Stimulated activated naive CD8-positive, alpha-beta T cell treated with anti-CD3 and anti-CD28 coated beads, Interleukin-15, Interleukin-2, amounts not matched to agents 100 ng/mL and 50 ng/mL, for 24 hours (primary cell): ENCODE results near the gene TRMT1.

Source experiments
- H3K27ac Mint-ChIP-seq: one replicate; pipeline ENCODE4 v1.8.0; 2021; ENCODE audit warnings: mild to moderate bottlenecking, mixed read lengths
- H3K27me3 Mint-ChIP-seq: one replicate; pipeline ENCODE4 v1.8.0; 2021; ENCODE audit warnings: mixed read lengths
- H3K36me3 Mint-ChIP-seq: one replicate; pipeline ENCODE4 v1.8.0; 2021; ENCODE audit warnings: low read depth, mixed read lengths
- H3K4me1 Mint-ChIP-seq: one replicate; pipeline ENCODE4 v1.8.0; 2021; ENCODE audit warnings: low read depth, mixed read lengths
- H3K4me3 Mint-ChIP-seq: one replicate; pipeline ENCODE4 v1.8.0; 2021; ENCODE audit warnings: mild to moderate bottlenecking, mixed read lengths
- H3K9me3 Mint-ChIP-seq: one replicate; pipeline ENCODE4 v1.8.0; 2021; ENCODE audit warnings: mixed read lengths

Gene TRMT1

DNA sequence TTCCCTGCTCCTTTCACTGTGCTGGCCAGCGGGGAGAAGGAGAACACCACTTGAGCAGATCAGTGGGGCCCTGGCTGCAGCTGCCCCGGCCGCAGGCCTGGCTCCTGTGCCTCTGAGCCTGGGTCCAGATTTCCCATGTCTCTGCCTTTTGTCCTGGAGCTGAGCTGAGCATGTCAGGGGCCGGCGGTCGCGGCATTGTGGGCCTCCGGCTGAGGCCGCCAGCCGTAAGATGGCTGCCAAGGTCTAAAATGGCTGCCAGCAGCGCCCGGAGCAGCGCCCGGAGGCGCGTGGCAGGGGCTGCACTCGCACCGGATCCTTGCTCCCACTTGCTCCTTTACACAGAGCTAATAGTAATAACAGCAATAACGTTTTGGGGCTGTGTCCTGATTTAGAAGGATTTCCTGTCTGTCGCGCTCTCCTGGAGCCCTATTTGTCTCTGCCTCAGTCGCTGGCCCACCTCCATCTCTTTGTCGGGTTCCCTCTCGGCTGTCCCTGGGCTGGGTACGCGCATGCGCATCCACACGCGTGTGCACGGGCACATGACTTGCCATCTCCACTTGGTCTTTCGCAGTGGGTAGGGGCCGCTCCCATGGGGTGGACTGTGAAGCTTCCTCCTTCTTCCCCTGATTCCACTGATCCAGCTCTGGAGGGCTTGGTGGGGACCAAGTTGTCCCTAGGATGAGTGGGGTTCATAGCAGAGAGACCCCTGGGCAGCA, 46.0 kb downstream of the TRMT1 start:
- no peaks in the 10 kb centered on the region for H3K27me3 Mint-ChIP-seq
- H3K4me3 Mint-ChIP-seq, result no peak overlapping the region

DNA sequence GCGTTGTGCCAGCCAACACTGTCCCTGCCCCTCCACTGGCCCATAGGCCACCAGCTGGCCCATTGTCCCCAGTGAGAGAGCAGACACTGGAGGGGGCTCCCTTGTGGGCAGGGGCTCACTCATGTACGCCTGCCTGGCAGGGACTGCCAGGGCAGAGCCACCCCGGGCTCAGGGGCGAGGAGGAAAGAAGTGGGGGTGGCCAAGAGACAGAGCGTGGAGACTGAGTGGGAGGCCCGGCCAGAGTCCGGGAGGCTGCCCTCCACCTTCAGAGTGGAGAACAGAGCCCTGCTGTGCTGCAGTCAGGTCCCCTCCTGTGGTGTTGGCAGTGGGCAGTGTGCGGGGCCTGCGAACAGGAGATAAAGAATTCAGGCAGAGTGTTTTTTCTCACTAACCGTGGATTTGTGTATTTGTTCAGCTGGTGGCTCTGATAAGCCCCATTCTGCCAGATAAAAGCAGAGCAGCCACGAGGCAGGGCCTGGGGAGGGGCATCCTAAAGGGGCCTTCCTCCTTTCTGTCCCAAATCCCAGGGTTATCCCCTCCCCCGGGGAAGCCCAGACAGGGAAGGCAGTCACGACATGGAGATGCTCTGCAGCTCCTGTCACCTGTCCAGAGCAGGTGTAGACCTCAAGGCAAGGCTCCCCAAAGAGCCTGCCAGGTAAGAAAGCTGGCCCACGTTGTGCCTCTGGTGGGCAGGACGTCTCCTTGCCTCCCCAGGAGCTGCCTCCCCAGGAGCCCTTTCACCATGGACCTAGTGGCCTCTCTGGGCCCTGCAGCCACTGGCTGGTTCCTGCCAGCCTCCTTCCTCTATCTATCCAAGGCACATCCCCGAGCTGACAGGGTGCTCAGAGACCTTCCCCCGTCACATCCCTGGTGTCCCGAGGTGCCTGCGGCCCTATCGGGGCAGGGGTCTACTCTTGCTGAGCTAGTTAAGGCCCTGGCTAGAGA, 46.9 kb downstream of the TRMT1 start:
- no peaks in the 10 kb centered on the region for H3K36me3 Mint-ChIP-seq
- no peaks in the 10 kb centered on the region for H3K9me3 Mint-ChIP-seq
- no peak overlapping the region for H3K27ac Mint-ChIP-seq
- no peak overlapping the region for H3K4me3 Mint-ChIP-seq
- no peaks in the 10 kb centered on the region for H3K27me3 Mint-ChIP-seq
- no peaks in the 10 kb centered on the region for H3K4me1 Mint-ChIP-seq

More for the DNA sequence above, 46.0 kb downstream of the TRMT1 start:
- Mint-ChIP-seq H3K27ac (no peak overlapping the region), H3K36me3 (no peaks in the 10 kb centered on the region), H3K9me3 (no peaks in the 10 kb centered on the region), H3K4me1 (no peaks in the 10 kb centered on the region)

DNA sequence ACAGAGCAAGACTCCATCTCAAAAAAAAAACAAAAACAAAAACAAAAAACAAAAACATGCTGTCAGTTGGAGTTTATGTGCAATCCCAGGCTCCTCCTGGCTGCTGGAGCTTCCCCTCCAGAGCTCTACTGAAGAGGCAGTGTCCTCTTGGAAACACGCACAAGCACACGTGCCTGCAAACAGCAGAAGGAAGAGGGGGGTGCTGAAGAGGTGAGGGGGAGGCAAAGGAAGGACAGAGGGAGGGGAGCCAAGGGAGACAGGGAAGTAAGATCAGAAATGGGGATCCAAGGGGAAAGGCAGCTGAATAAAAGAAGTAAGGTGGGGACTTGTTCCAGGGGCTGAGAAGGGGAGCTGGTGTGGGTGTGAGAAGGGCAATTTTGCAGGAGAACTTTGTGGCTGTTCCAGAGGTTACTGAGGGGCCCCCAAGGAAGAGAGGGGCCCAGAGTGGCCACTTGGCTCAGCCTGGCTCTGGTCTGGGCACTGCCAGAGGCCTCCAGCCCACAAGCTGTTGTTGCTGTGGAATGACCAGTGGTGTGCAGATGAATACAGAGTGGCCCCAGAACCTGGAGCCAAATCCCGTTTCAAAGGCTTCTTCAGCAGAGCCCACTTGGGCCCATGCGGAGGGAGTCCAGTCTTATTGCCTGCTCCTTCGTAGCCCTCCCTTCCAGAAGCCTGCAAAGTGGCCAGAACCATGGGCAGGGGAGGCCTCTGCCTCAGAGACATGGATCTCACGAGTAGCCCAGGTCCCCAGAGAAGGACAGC, 48.3 kb downstream of the TRMT1 start:
- Mint-ChIP-seq H3K27ac (no peak overlapping the region), H3K27me3 (peaks cover 4% of the 10 kb centered on the region), H3K4me3 (no peak overlapping the region)

DNA sequence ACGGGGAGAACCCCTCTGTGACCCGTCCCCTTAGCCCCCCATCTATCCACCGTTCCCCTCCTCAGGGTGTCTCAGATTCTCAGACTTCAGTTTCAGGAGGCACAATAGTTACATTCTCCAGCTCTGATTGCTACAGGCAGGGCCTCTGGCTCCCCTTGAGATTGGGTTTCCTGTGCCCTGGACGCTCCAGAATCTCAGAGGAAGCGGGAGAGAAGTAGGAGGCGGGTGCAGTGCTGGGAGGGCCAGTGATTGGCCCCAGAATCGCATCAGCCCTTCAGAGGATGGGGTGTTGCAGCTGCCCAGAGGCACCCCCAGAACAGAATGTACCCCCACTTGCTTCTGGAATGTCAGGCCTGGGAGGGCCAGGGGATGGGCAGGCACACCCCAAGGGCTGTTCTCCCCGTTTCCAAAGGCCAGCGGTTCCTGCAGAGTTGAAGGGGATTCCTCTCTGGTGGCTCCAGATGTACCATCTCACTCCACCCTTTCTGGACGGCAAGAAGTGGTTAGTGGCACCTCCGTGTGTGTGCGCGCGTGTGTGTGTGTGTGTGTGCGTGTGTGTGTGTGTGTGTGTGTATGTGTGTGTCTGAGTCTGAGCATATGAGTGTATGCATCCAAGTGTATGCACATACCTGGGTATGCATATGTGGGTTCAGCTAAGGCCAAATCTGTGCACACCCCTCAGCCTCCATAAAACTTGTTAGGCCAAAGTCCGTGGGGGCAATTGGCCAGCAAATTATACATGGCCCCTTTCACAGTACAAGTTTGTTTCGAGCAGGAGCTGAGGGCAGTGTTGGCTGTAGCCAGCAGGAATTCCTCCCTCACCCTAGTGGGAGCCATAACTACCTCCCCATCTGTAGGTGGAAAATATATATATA, 49.4 kb downstream of the TRMT1 start:
- Mint-ChIP-seq H3K4me3 (no peak overlapping the region), H3K36me3 (no peaks in the 10 kb centered on the region), H3K27me3 (peaks cover 10% of the 10 kb centered on the region), H3K4me1 (no peaks in the 10 kb centered on the region), H3K27ac (no peak overlapping the region), H3K9me3 (no peaks in the 10 kb centered on the region)

More for the DNA sequence above, 48.3 kb downstream of the TRMT1 start:
- H3K36me3 Mint-ChIP-seq, result no peaks in the 10 kb centered on the region
- H3K4me1 Mint-ChIP-seq, result no peaks in the 10 kb centered on the region
- H3K9me3 Mint-ChIP-seq, result no peaks in the 10 kb centered on the region

DNA sequence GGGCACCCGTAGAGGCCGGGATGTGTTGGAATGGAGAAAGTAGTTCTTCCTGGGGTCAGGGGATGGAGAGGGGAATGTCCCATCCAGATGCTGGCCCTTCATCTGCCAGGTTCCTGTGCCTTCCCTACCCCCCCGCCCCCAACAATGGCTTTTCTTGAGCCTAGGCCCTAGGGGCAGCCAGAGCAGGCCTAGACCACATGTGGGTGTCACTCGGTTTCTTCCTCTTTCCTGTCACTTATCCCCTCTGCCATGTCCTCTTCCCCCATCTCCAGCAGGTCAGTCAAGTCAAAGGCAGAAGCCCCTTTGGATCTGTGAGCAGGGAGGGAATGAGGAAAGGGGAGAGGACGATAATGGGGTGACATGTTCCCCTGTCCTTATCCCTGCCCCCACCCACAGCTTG, 50.3 kb downstream of the TRMT1 start:
- Mint-ChIP-seq H3K36me3 (no peaks in the 10 kb centered on the region), H3K9me3 (no peaks in the 10 kb centered on the region), H3K4me3 (no peak overlapping the region), H3K27me3 (peaks cover 16% of the 10 kb centered on the region), H3K4me1 (peaks cover 4% of the 10 kb centered on the region), H3K27ac (no peak overlapping the region)

DNA sequence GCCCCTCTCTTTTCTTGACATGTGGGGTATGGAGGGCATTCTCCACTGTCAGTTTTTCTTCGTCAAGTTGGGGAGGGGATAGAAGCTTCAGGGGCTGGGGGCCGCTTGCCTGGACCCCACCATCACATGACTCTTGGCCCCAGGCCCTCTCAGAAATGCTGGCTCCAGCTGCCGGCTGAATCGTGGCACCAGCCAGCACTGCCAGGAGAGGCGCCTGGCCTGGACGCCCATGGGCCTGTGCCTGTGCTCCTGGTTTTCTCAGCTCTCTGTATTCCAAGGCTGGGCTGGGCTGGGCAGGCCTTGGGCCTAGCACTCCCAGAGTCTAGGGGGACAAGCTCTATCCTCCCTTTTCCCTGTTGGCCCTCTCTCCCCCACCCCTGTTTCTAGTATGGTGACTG, 52.4 kb downstream of the TRMT1 start:
- Mint-ChIP-seq H3K27ac (no peak overlapping the region), H3K27me3 (peaks cover 21% of the 10 kb centered on the region), H3K4me3 (no peak overlapping the region), H3K9me3 (no peaks in the 10 kb centered on the region), H3K36me3 (no peaks in the 10 kb centered on the region), H3K4me1 (peaks cover 10% of the 10 kb centered on the region)

DNA sequence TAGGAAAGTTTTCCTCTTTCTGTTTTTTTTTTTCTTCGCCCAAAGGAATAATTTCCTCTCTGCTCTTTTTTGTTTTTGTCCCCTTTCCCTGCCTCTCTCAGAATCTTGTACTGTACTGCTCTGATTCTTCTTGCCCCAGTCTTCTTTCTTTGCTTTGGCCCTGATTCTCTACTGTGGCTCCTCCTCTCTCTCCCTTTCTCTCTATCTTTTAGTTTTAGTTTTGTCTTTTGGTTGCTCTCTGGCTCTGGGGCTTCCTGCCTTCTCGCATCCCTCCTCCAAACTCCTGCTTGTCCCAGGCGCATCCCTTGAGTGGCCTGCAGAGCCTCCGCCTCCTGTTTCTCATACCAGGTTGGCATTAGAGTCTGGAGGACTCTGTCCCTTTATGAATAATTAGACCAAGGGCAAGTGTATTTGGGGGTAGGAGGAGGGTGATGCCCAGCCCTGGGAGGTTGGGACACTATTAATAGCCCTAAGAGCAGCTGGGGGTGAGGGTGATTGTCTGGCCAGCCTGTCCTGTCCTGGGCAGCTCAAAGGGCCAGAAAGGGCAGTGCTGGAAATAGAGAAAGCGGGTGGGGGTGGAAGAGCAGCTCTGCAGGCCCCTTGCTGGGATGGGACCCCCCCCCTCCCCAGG, 53.0 kb downstream of the TRMT1 start:
- no peaks in the 10 kb centered on the region for H3K9me3 Mint-ChIP-seq
- no peaks in the 10 kb centered on the region for H3K36me3 Mint-ChIP-seq
- H3K27ac Mint-ChIP-seq, result no peak overlapping the region
- no peak overlapping the region for H3K4me3 Mint-ChIP-seq
- peaks cover 10% of the 10 kb centered on the region for H3K4me1 Mint-ChIP-seq
- H3K27me3 Mint-ChIP-seq, result peaks cover 21% of the 10 kb centered on the region

DNA sequence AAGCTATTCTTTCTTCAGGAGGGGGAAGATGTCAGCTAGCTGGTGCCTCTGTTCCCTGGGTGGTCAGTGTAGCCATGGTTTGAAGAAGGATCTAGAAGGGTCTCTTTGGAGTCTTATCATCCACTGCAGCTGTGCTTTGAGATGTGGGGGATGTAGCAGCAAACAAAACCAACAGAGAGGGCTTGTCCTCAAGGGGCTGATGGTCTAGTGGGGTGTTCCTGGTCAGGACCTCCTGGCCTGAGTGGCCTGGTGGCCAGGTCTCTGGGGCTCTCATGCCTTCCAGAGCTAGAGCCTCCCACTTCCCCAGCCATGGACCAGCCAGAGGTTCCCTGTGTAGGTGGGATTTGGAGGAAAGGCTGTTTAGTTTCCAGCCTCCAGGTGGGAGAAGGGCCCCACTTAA, 54.2 kb downstream of the TRMT1 start:
- peaks cover 21% of the 10 kb centered on the region for H3K27me3 Mint-ChIP-seq
- no peaks in the 10 kb centered on the region for H3K36me3 Mint-ChIP-seq
- H3K27ac Mint-ChIP-seq, result no peak overlapping the region
- H3K9me3 Mint-ChIP-seq, result no peaks in the 10 kb centered on the region
- H3K4me1 Mint-ChIP-seq, result peaks cover 10% of the 10 kb centered on the region
- no peak overlapping the region for H3K4me3 Mint-ChIP-seq

DNA sequence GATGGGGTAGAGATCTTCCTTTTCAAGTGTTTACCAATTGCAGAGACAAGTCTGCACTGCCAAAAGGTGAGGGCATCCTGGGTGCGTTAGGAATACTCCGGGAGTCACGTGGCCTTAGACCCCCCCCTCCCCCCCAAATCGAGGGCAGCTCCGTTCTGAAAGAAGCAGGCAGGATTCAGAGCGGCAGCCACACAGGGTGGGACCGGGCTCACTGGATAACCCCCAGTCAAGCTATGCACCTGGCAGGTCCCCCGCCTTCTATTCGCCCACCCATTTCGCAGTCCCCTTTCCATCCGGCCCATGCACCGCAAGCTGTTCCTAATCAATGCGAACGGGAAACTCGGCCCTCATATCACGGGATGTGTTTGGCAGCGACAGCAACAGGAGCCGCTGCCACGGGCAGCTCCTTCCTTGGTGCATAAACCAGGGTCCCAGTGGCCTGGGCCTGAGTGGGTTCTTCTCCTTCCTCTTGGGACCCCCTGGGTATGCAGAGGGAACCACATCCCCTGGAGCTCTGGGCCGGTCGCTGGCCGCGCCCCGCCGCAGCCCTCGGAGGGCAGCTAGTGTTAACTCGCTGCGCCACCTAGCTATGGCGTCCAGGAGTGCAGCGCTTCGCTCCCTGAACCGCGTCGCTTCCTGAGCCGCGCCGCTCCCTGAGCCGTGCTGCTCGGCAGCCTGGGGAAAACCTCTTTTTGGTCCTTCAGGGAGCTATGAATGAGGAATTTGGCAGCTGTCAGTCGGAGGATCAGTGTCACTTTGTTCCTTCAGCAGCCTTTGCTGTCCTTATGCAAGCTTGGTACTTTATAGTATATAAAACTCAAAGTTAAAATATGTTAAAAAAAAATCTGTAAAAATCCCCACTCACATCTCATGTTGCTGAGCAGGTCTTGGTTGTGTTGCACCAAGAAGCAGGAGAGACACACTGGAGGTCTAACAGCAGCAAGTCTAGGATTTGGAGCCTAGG, 55.3 kb downstream of the TRMT1 start:
- no peak overlapping the region for H3K27ac Mint-ChIP-seq
- H3K4me1 Mint-ChIP-seq, result peaks cover 10% of the 10 kb centered on the region
- H3K36me3 Mint-ChIP-seq, result no peaks in the 10 kb centered on the region
- H3K27me3 Mint-ChIP-seq, result peaks cover 21% of the 10 kb centered on the region
- H3K9me3 Mint-ChIP-seq, result no peaks in the 10 kb centered on the region
- H3K4me3 Mint-ChIP-seq, result peak overlapping the region; percentile 68

DNA sequence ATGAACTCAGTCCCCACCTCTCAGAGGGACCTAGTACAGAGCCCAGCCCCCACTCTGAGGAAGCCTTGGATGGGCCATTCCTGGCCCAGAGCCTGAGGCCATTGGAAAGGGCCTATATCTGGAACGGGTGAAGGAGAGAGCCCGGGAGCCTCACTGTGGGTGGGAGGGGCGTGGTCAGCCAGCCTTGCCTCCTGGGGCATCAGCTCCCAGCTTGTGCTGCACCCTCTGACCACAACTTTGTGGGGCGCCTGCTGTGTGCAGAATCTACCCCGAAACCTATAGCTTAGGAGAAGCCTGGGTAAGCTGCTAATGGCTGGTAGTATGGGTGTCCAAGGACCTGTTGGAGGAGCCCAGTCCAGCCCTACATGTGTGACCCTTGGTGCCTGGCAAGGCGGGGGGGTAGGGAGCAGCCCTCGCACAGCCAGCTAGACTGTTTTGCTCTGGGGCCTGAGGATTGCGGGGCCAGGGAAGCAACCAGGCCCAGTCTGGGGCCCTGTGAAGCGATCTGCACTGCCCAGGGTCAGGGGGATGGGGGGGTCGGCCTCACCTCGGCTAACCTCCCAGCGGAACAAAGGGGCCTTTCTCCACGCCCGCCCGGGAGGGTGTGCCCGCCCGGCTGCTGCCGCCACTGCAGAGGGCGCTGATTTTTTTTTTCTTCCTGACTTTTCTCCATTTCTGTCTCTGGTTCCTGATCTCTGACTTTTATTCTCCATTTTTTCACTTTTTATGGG, 56.1 kb downstream of the TRMT1 start:
- Mint-ChIP-seq H3K27me3 (peaks cover 21% of the 10 kb centered on the region), H3K9me3 (no peaks in the 10 kb centered on the region)

DNA sequence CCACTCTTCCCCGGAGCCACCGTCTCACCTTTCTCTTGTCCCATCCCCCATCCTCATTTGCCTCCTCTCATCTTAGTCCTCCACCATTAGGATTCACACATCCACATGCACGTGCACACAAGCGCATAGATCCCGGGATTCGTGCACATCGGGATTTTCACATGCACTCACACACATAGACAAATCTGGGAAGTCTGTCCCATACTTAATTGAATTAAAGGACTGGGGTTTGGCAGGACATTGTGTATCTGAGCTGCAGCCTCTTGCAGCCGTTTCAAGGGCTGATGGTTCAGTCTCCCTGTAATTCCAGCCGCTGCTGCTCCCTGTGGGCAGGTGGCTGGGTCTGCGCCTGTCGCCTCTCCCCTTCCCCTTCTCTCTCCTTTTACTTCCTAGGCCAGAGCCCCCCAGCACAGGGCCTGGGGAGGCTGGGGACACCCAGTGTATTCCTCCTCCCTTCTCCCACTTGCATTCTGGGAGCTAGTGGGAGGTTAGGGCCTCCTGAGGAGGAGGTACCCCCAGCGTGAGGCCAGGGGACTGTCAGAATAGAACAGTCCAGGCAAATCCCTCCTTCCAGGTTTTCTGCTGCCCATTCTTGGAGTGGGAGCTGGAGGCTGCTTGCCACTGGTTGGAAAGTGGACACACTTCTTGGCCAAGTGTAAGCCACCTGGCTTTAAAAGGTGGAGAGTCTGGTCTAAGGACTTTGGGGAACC, 57.4 kb downstream of the TRMT1 start:
- Mint-ChIP-seq H3K9me3 (no peaks in the 10 kb centered on the region), H3K4me3 (no peak overlapping the region), H3K4me1 (peaks cover 10% of the 10 kb centered on the region), H3K36me3 (no peaks in the 10 kb centered on the region), H3K27ac (no peak overlapping the region), H3K27me3 (peaks cover 21% of the 10 kb centered on the region)

More for the DNA sequence above, 56.1 kb downstream of the TRMT1 start:
- H3K27ac Mint-ChIP-seq, result no peak overlapping the region
- no peaks in the 10 kb centered on the region for H3K36me3 Mint-ChIP-seq
- no peak overlapping the region for H3K4me3 Mint-ChIP-seq
- peaks cover 10% of the 10 kb centered on the region for H3K4me1 Mint-ChIP-seq

DNA sequence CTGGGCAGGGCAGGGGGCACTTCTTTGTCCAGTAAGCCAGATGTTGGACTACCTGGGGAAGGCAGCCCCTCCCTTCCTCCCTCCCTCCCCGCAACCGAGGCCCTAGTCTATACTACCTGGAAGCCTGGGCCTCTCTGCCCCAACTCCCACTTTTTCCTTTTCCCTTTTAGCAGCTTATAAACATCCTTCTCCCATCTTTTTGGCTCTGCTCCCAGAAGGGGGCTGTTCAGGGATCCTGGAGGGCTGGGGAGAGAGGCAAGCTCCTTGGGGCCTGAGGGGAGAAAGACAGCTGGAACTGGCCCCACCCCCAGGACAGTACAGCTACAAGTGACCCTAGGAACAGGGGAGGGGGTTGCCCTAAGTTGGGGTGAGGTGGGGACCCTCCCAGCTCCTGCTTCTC, 58.8 kb downstream of the TRMT1 start:
- no peak overlapping the region for H3K27ac Mint-ChIP-seq
- no peak overlapping the region for H3K4me3 Mint-ChIP-seq
- H3K36me3 Mint-ChIP-seq, result no peaks in the 10 kb centered on the region
- peaks cover 10% of the 10 kb centered on the region for H3K4me1 Mint-ChIP-seq
- no peaks in the 10 kb centered on the region for H3K9me3 Mint-ChIP-seq
- peaks cover 14% of the 10 kb centered on the region for H3K27me3 Mint-ChIP-seq
